Fibroblast of the conjunctiva (primary cell): Measurements from ENCODE around the gene DNAH6.

Experiments
- DNase-seq: peaks from one replicate; pipeline ENCODE4 v3.0.0-alpha.2; 2010; ENCODE audit warnings: low read depth

DNAH6 gene

DNA sequence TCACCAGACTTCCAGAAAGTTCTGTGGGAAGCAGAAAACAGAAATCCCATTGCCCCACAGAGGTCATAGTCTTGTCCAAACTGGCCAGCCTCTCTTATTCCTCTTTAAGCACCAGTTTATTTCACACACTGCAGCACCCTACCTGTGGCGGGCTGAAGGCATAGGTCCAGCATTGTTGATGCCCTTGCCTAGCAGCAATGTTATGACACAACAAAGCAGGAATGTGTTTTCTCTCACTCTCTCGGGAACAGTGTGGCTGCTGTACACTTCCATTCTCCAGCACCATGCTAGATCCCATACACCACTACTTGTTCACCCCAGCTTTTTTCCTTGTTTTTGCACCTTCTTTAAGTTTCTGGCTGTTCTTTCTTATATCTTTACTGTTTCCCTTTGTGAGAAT, 181.6 kb downstream of the DNAH6 start:
- no peak for DNase-seq

DNA sequence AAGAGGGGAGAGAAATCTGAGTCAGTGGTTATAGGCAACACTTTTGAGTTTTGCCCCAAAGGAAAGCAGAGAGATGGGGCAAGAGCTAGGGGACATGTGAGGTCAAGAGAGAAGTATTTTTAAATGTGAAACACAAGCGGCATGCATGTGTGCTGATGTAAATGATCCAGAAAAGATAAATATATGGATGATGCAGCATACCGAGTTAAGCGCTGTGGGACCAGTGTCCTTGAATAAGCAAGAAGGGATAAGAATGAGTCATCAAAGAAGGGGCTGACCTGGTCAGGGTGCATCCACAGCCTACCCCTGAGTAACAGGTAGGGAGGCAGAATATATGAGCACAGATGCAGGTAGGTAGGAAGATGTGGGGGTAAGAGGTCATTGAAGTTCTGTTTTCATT, 183.7 kb downstream of the DNAH6 start:
- DNase-seq = no peak

DNA sequence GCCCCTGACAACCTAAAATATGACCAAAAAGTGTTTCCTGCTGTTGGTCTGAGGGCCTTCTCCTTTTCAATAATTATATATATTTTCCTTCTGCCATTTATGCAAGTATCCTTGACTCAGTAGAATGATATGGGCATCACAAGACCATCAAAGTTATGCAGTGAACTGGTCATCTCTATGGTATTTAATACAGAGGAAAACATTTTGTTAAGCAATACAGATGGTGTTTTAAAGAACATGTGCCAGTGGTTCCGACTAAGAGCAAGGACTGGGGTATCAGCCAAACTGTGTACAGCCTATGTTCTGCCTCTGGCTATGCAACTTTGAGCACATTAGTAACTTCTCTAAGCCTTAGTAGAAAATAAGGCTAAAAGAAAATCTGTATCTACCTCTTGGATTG, 185.6 kb downstream of the DNAH6 start:
- peak; percentile 93 for DNase-seq

DNA sequence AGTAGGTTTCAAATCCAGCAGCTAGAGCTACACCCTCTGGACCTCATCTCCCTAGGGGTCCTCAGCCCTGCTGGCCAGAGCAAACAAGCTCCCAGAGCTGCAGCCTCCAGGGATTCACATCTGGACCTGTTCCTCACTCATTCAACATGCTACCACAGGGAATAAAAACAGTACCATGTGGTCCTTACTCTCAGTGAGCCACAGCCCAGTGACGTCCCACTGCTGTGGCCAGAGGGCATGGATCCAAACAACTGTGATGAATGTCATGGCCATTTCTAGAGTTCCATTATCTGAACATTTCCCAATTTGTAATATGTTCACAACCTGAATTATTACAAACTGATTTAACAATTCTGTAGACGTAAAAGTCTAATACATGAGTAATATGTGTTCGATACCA, 186.6 kb downstream of the DNAH6 start:
- no peak for DNase-seq

DNA sequence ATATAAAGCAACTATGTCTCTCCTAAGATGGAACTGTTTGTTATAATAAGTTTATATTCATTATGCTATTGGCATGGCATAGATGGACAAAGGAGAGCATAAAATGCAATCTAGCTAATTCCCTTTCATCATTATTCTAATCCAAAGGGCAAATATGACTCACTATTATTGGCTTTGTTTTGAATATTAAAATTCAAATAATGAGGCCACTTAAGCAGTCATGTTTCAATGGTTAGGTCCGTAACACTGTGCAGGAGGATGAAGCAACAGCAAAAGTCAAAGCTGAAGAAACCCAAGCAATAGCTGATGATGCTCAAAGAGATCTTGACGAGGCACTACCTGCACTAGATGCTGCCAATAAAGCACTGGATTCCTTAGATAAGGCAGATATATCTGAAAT, 187.5 kb downstream of the DNAH6 start:
- no peak for DNase-seq

DNA sequence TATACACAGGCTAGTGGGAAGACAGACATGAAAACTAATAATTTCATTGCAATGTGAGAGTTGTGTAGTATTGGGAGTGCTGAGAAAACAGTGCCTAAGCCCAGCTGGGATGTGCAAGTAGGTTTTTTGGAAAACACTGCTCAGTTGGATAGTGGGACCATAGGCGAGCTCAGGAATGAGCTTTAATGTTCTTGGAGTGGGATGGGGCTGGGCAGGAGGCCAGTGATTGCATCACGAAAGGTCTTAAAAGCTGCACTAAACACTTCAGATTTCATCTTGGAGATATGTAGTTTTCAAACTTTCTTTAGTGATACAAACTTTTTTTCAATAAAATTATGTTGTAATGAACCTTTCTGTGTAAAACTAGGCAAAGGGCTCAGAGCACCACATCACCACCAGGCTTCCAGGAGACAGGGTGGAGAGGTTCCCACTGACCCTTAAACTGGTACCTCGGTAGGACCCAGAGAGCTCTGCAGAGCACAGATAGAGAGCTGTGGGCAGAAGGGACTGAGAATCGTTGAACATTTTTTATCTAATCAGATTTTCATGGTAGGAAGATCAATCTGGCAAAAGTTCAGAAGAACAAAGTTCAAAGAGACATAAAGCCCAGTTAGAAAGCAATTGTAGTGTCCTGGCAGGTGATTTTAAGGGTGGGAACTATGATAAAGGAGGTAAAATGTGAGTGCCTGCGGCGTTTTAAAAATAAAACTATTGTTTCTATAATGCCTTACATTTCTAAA, 188.4 kb downstream of the DNAH6 start:
- peak; percentile 33 for DNase-seq

DNA sequence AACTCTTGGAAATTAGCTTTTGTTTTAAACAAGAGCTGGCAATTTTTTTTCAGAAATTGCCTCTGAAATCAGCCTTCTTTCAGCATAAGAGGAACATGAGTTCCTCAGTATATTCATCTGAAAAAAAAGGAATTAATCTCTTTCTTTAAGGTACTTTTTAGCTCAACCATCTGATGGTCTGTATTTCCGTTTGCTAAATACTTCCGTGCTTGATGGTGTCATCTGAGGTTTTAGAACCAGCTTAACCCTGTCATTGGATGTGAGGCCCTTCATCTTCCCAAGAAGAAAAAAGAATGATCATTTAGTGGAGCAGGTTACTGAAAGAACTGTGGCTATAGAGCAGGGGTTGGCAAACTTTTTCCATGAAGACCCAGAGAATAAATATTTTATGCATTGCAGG, 189.6 kb downstream of the DNAH6 start:
- DNase-seq = no peak

DNA sequence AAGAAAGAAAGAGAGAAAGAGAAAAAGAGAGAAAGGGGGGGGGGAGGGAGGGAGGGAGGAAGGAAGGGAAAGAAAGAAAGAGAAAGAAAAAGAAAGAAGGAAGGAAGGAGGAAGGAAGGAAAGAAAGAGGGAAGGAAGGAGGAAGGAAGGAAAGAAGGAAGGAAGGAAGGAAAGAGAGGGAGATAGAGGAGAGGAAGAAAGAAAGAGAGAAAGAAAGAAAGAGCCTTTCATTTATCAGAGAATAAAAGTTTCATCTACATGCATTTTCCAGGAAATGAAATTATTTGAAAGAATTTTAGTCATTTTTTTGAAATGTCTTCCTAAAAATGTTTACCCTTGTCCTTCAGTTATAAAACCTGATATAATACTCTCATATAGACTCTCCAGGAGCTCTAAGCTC, 192.1 kb downstream of the DNAH6 start:
- no peak for DNase-seq

- no peak for DNase-seq
Measured at GRCh38 chr2:84711651-84712050, 195.4 kb downstream of the DNAH6 start.

- DNase-seq = no peak
Measured at GRCh38 chr2:84713441-84713840, 197.1 kb downstream of the DNAH6 start.

DNA sequence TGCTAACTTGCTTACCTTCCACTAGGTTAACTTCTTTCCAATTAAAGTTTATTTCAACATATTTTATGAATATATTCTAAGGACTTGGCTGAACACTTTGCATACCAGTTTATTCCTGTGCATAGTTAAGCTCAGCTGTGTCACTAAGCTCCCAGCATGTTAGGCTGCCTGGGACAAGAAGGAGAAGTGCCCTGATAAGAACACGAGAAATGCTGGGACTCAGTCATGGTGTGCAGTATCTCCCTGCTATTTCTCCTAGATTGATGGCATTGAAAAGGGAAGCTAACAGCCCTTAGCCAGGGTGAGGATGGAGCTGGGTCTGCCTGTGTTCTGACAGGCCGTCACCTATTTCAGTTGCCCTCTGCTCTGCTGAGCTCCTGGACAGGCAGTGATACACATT, 200.3 kb downstream of the DNAH6 start:
- DNase-seq = no peak

- DNase-seq = no peak
Measured at GRCh38 chr2:84717302-84717701, 201.0 kb downstream of the DNAH6 start.

GRCh38 chr2:84719434-84719833, 203.1 kb downstream of the DNAH6 start:
- no peak for DNase-seq

DNA sequence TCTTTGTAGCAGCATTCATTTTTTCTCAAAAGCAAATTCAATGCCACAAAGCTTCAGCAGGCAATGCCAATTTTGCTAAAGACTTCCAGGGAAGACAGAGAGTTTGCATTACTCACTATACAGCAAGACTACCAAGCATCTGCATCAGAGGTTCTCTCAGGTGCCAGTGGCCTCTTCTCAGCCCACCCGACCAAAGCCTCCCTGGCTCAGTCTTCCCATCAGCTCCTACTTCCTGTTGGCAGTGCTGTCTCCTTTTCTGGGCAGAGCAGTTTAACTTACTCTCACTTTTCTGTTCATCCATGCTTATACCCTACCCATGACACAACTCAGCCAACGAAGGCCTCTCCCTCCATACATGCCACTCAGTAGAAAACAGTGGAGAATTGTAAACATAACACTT, 207.5 kb downstream of the DNAH6 start:
- no peak for DNase-seq

DNA sequence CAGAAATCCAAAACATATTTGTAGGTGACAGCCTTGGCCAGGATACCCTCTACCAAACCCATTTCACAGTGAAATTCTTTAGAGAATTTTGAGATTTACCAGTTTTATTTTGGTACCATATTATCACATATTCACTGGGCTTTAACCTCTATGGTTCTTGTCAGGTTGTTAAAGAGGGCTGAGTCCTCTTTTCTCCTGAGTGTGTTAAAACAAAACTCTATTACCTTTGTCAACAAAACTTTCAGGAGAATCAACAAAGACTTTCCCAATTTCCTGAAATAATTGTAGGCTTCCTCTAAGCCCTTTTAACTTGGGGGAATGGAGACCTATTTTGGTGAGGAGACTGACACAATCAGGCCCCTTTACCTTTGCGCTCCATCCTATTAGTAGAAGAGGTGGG, 209.4 kb downstream of the DNAH6 start:
- no peak for DNase-seq

GRCh38 chr2:84727315-84727714, 211.0 kb downstream of the DNAH6 start:
- no peak for DNase-seq

GRCh38 chr2:84729224-84729623, 212.9 kb downstream of the DNAH6 start:
- no peak for DNase-seq

DNA sequence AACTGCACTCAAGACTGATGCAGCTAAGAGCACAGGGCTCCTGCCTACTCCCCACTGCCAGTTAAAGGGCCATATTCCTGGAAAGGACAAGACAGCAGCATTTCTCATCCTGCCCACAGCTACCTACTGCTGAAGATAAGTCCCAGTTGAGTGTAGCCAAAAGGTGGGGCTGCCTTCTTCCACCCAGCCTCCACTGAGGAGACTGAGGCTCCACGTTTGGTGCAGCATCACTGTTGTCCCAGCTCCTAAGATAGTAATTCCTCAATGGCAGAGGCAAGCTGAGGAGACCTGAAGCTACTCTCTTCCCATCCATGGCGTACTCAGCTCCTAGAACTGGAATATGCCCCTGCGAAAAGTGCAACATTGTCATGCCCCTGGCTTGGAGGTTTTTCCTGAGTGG, 214.9 kb downstream of the DNAH6 start:
- no peak for DNase-seq

DNA sequence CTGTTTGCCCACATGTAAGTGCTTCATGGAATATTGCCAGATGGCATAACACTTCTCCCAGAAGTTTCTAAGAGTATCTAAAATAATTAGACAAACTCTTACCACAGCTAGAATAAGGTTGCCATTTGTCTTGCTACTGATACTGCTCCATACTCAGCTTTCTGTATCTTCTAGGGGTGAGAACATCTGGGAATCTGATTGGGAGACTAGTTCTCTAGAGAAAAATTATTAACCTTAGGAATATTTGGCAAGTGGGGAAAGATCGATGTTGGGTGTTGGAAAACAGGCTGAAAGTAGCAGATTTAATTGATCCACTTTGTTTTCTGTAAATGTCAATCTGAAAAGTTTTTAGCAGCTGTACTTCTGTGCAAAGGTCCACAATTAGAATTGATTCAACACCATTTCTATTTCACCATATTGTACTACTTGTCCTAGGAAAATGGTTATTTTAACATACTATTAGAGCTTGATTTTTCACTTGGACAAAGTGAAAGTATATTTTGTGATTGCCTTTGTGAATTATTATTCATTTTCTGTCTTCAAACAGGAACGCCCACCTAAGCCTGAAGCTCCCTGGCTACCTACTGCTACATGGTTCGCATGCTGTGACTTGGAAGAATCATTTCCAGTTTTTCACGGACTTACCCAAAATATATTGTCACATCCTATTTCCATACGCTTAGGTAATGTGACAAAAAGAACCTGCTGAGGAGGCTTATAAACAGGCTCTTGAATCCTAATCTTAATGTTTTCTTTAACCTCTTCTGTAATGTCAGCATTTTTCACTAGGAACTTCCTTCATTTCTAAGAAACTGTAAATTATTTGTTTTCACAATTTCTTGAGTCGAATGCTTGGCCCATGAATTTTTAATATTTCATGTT, 216.8 kb downstream of the DNAH6 start:
- DNase-seq = no peak

DNA sequence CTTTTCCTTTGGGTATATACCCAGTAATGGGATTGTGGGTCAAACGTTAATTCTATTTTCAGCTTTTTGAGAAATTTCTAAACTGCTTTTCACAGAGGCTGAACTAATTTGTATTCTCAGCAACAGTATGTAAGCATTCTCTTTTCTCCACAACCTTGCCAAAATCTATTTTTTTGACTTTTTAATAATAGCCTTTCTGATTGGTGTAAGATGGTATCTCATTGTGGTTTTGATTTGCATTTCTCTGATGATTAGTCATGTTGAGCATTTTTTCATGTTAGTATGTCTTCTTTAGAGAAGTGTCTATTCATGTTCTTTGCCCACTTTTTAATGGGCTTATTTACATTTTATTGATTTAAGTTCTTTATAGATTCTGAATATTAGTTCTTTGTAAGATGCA, 219.1 kb downstream of the DNAH6 start:
- DNase-seq = no peak

- DNase-seq = peak; percentile 12
Measured at GRCh38 chr2:84741182-84741822, 225.0 kb downstream of the DNAH6 start.

DNA sequence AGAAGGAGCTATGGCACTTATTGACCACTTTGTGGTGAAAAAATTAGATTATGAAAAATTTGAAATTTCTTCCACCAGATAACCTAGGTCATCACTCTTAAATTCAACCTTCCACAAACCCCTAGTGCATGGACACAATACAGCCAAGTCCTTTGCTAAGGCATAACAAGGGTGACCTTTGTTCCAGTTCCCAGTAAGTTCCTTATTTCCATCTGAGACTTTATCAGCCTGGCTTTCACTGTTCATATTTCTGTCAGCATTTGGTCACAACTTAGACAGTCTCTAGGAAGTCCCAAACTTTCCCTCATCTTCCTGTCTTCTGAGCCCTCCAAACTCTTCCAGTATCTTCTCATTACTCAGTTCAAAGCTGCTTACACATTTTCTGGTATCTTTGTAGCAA, 232.0 kb downstream of the DNAH6 start:
- no peak for DNase-seq

- no peak for DNase-seq
Measured at GRCh38 chr2:84749442-84749841, 233.1 kb downstream of the DNAH6 start.
